K562 (cell line): ENCODE measurements around the gene TBCC. TPM values are rescaled to one million over a fixed set of nuclear protein-coding genes. Genes with fewer than 3 reads are reported as not detected.

Experiments used
- ADNP ChIP-seq: fragments of 200-800 bp; sonication (Bioruptor generic); IDR thresholded peaks from 2 replicates; pipeline ENCODE4 v1.6.1; 2016; ENCODE audit warnings: missing genetic modification characterization, missing compliant biosample characterization
- ARID2 ChIP-seq: fragments of 450-650 bp; IDR thresholded peaks from 2 replicates; pipeline ENCODE4 v1.6.1; 2017; ENCODE audit warnings: antibody characterized with exemption, mild to moderate bottlenecking
- CHD1 ChIP-seq: fragments of 200-600 bp; sonication (generic); IDR thresholded peaks from one replicate; pipeline ENCODE4 v1.6.1; 2012; ENCODE audit warnings: mild to moderate bottlenecking, moderate library complexity, low read length, inconsistent platforms
- JUN ChIP-seq, 2 experiments: sonication (generic) in 1 of 2; formaldehyde crosslinking in 1 of 2; IDR thresholded peaks; 2 replicates each; pipeline versions ENCODE4 v1.6.1 to v1.8.0; 2012 to 2022; ENCODE audit warnings: borderline replicate concordance in 2 of 2, mild to moderate bottlenecking in 2 of 2, improper control_type of control experiment in 1 of 2, low read depth in 1 of 2, low read length in 1 of 2, missing genetic modification reagents in 1 of 2
- NFYB ChIP-seq: IDR thresholded peaks from 2 replicates; pipeline ENCODE4 v1.6.1; 2011; ENCODE audit warnings: mild to moderate bottlenecking, moderate library complexity; ENCODE audit not compliant: insufficient read length; ENCODE audit errors: extremely low read depth
- NONO ChIP-seq, 2 experiments: fragments of 200-400 bp in 1 of 2; fragments of 450-650 bp in 1 of 2; formaldehyde crosslinking in 1 of 2; IDR thresholded peaks; 2 replicates each; pipeline ENCODE4 v1.6.1; 2017; ENCODE audit warnings: low read depth in 2 of 2, mild to moderate bottlenecking in 2 of 2, moderate library complexity in 2 of 2, low read length in 1 of 2
- NR3C1 ChIP-seq: sonication (generic); formaldehyde crosslinking; IDR thresholded peaks from 2 replicates; pipeline ENCODE4 v1.8.1; 2022; ENCODE audit warnings: missing genetic modification reagents
- RAD21 ChIP-seq, 2 experiments: fragments of 250-450 bp in 1 of 2; fragments of 450-650 bp in 1 of 2; sonication (Bioruptor Pico) in 1 of 2; formaldehyde crosslinking in 1 of 2; IDR thresholded peaks in 1 of 2; conservative IDR thresholded peaks in 1 of 2; 2 replicates each; pipeline versions ENCODE4 v1.4.0 to v1.8.0; 2020 to 2022; ENCODE audit warnings: mild to moderate bottlenecking in 2 of 2, moderate library complexity in 1 of 2
- SIN3B ChIP-seq: fragments of 450-650 bp; IDR thresholded peaks from 2 replicates; pipeline ENCODE4 v1.6.1; 2017; ENCODE audit warnings: low read depth, mild to moderate bottlenecking, moderate library complexity
- SIRT6 ChIP-seq: IDR thresholded peaks from one replicate; pipeline ENCODE4 v1.6.1; 2012; ENCODE audit warnings: low read depth, mild to moderate bottlenecking, control low read depth, inconsistent platforms, low read length, moderate library complexity
- SMARCB1 ChIP-seq: IDR thresholded peaks from 2 replicates; pipeline ENCODE4 v1.6.1; 2011; ENCODE audit warnings: improper control_type of control experiment, low read depth; ENCODE audit not compliant: insufficient read length
- SRSF7 ChIP-seq: fragments of 200-400 bp; formaldehyde crosslinking; optimal IDR thresholded peaks from 2 replicates; pipeline ENCODE3; 2017; ENCODE audit warnings: mild to moderate bottlenecking, low read depth, low read length
- ZFP36 ChIP-seq: fragments of 150-350 bp; IDR thresholded peaks from 2 replicates; pipeline ENCODE4 v1.6.1; 2018; ENCODE audit warnings: low read length, low read depth; ENCODE audit not compliant: partially characterized antibody
- ZKSCAN3 ChIP-seq: fragments of 250-450 bp; sonication (Bioruptor Pico); IDR thresholded peaks from 2 replicates; pipeline ENCODE4 v1.4.0; 2020
- ZNF143 ChIP-seq: sonication (generic); formaldehyde crosslinking; IDR thresholded peaks from 2 replicates; pipeline ENCODE4 v1.9.0; 2022; ENCODE audit warnings: mild to moderate bottlenecking, missing genetic modification reagents
- ZNF3 ChIP-seq: fragments of 250-450 bp; sonication (Bioruptor Pico); IDR thresholded peaks from 2 replicates; pipeline ENCODE4 v1.5.0; 2021; ENCODE audit warnings: mild to moderate bottlenecking, moderate library complexity
- ZNF347 ChIP-seq: fragments of 450-650 bp; formaldehyde crosslinking; IDR thresholded peaks from 2 replicates; pipeline ENCODE4 v1.4.0; 2020; ENCODE audit warnings: low read depth, mild to moderate bottlenecking, moderate library complexity
- ZNF41 ChIP-seq: fragments of 250-450 bp; sonication (Bioruptor Pico); conservative IDR thresholded peaks from 2 replicates; pipeline ENCODE4 v1.4.0; 2020; ENCODE audit warnings: mild to moderate bottlenecking
- ZNF431 ChIP-seq: sonication (generic); formaldehyde crosslinking; IDR thresholded peaks from 2 replicates; pipeline ENCODE4 v1.8.0; 2022; ENCODE audit warnings: mild to moderate bottlenecking, missing genetic modification reagents
- ZSCAN29 ChIP-seq: fragments of 450-650 bp; IDR thresholded peaks from 2 replicates; pipeline ENCODE4 v1.6.1; 2017
- polyA plus RNA-seq, 8 experiments: library from polyadenylated mRNA; depleted of rRNA in 4 of 8; stranded (reverse) in 5 of 8; unstranded in 3 of 8; fragments of >200 nt; fragmentation: Nextera tagmentation in 2 of 8; fragmentation: Illumina TruSeq in 1 of 8; extraction: Ambion mirVana in 2 of 8; extraction: Trizol in 1 of 8; gene quantifications; 2 replicates each; pipeline versions ENCODE4 v1.2.1 to v1.2.3, GENCODE V29; 2011 to 2014; ENCODE audit warnings: inconsistent platforms in 1 of 8, missing spikeins in 1 of 8
- total RNA-seq, 7 experiments: library from RNA; depleted of rRNA in 6 of 7; stranded (reverse); fragments of >200 nt in 6 of 7; fragmentation: Illumina TruSeq in 2 of 7; extraction: Trizol in 2 of 7; gene quantifications; 2 replicates each; pipeline versions ENCODE4 v1.2.1 to v1.2.3, GENCODE V29; 2011 to 2021; ENCODE audit warnings: low replicate concordance in 1 of 7
- TF ChIP-seq, protein P1 (sequence below): fragments of 150-350 bp; conservative IDR thresholded peaks from 2 replicates; pipeline ENCODE4 v1.6.1; 2014; ENCODE audit warnings: low read length
- TF ChIP-seq, protein P2 (sequence below): sonication (generic); formaldehyde crosslinking; IDR thresholded peaks from 2 replicates; pipeline ENCODE4 v1.8.1; 2022; ENCODE audit warnings: missing genetic modification reagents
- TF ChIP-seq, protein P3 (sequence below): sonication (generic); formaldehyde crosslinking; IDR thresholded peaks from 2 replicates; pipeline ENCODE4 v1.9.0; 2022; ENCODE audit warnings: mild to moderate bottlenecking, missing genetic modification reagents
- TF ChIP-seq, protein P4 (sequence below): sonication (generic); formaldehyde crosslinking; IDR thresholded peaks from 2 replicates; pipeline ENCODE4 v1.8.0; 2022; ENCODE audit warnings: mild to moderate bottlenecking, missing genetic modification reagents

Gene TBCC
- total and polyA plus RNA-seq, 9 of the 15 experiments (the other 6 are each of a cell fraction or from before 2014, with no cell fraction given), result 2.8 to 34.1 (median 23.3) TPM

DNA sequence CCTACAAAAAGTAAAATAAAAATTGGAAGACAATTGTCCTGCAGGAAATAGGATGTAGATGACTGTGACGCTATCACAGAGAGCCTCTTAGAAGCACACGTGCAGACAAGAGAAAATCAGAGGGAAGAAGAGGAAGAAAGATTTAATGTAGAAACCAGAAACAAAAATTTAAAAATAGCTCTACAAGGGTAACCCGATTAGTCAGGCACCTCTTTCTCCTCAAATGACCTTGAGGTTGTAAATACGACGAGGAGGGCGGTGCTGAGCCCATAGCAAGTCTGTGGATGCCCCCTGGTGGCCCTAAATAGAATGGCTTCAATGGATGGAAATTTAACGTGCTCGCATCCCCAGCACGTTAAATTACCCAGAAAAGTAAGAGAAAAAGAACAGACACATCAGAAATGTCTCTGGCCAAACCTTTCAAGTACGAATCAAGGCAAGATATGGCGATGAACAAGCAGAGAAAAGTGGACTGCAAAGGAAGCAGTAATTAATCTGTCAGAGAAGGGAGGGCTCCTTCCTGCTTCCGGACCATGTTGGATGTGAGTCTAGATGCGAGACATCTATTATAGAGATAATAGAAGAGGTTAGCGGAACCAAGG, 19.3 kb downstream of the TBCC start (continued):
- TF ChIP-seq ZNF347 (CRISPR knock-in tag) (no peak), ZSCAN29 (no peak), ARID2 (peak; percentile 93), ZFP36 (no peak), SIRT6 (no peak), ZNF3 (no peak), ZNF143 (CRISPR knock-in tag) (no peak), SRSF7 (no peak), CHD1 (no peak), NONO (IDR thresholded peaks at IDR 0.05; ENCODE audit: low read depth in 2 of 2, low read length in 1 of 2) (no peak), JUN (IDR thresholded peaks at IDR 0.05; ENCODE audit: borderline replicate concordance, low read depth, low read length) (0 out of 2 replicates have a peak, but pooled peaks have one; percentile 13), JUN (CRISPR knock-in tag; IDR thresholded peaks at IDR 0.05; ENCODE audit: borderline replicate concordance) (no peak; the same call in 1 of the 2 replicates), NFYB (no peak), ZNF431 (CRISPR knock-in tag) (no peak), ZNF41 (CRISPR knock-in tag) (no peak), ADNP (tag) (no peak), SMARCB1 (no peak), NR3C1 (CRISPR knock-in tag) (no peak), RAD21 (CRISPR knock-in tag; conservative IDR thresholded peaks at IDR 0.05 in 1 of 2, IDR thresholded peaks at IDR 0.05 in 1 of 2) (peak; percentile 99), SIN3B (no peak), ZKSCAN3 (CRISPR knock-in tag) (no peak)
- TF ChIP-seq, protein P1, sequence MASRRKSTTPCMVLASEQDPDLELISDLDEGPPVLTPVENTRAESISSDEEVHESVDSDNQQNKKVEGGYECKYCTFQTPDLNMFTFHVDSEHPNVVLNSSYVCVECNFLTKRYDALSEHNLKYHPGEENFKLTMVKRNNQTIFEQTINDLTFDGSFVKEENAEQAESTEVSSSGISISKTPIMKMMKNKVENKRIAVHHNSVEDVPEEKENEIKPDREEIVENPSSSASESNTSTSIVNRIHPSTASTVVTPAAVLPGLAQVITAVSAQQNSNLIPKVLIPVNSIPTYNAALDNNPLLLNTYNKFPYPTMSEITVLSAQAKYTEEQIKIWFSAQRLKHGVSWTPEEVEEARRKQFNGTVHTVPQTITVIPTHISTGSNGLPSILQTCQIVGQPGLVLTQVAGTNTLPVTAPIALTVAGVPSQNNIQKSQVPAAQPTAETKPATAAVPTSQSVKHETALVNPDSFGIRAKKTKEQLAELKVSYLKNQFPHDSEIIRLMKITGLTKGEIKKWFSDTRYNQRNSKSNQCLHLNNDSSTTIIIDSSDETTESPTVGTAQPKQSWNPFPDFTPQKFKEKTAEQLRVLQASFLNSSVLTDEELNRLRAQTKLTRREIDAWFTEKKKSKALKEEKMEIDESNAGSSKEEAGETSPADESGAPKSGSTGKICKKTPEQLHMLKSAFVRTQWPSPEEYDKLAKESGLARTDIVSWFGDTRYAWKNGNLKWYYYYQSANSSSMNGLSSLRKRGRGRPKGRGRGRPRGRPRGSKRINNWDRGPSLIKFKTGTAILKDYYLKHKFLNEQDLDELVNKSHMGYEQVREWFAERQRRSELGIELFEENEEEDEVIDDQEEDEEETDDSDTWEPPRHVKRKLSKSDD, result no peak
- TF ChIP-seq, protein P2, sequence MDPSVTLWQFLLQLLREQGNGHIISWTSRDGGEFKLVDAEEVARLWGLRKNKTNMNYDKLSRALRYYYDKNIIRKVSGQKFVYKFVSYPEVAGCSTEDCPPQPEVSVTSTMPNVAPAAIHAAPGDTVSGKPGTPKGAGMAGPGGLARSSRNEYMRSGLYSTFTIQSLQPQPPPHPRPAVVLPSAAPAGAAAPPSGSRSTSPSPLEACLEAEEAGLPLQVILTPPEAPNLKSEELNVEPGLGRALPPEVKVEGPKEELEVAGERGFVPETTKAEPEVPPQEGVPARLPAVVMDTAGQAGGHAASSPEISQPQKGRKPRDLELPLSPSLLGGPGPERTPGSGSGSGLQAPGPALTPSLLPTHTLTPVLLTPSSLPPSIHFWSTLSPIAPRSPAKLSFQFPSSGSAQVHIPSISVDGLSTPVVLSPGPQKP, result no peak
- TF ChIP-seq, protein P3, sequence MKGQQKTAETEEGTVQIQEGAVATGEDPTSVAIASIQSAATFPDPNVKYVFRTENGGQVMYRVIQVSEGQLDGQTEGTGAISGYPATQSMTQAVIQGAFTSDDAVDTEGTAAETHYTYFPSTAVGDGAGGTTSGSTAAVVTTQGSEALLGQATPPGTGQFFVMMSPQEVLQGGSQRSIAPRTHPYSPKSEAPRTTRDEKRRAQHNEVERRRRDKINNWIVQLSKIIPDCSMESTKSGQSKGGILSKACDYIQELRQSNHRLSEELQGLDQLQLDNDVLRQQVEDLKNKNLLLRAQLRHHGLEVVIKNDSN (CRISPR knock-in tag), result no peak
- TF ChIP-seq, protein P4, sequence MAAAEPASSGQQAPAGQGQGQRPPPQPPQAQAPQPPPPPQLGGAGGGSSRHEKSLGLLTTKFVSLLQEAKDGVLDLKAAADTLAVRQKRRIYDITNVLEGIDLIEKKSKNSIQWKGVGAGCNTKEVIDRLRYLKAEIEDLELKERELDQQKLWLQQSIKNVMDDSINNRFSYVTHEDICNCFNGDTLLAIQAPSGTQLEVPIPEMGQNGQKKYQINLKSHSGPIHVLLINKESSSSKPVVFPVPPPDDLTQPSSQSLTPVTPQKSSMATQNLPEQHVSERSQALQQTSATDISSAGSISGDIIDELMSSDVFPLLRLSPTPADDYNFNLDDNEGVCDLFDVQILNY (CRISPR knock-in tag), result no peak
